Muscle of back (tissue), 11 donors: ENCODE results near the gene ELMOD3. TPM values are rescaled to one million over a fixed set of nuclear protein-coding genes. Genes with fewer than 3 reads are reported as not detected.
"Not testable (repeated sequence)": the region's sequence is repeated elsewhere in the genome, so short reads cannot be mapped to it uniquely, and the experiment has no call there.

Experiments used
- DNase-seq, 3 donors: peaks; one replicate each; pipeline versions ENCODE4 v3.0.0 to v3.0.0-alpha.2; 2013
- polyA plus RNA-seq, 10 donors: library from polyadenylated mRNA; unstranded; fragments of 120-200 nt; gene quantifications; one replicate each; pipeline ENCODE4 v1.2.1, GENCODE V29; 2013; ENCODE audit not compliant: insufficient read length in 10 of 10

ELMOD3 gene
- polyA plus RNA-seq, 10 donors, result 11.1 to 21.3 (median 13.8) TPM

DNA sequence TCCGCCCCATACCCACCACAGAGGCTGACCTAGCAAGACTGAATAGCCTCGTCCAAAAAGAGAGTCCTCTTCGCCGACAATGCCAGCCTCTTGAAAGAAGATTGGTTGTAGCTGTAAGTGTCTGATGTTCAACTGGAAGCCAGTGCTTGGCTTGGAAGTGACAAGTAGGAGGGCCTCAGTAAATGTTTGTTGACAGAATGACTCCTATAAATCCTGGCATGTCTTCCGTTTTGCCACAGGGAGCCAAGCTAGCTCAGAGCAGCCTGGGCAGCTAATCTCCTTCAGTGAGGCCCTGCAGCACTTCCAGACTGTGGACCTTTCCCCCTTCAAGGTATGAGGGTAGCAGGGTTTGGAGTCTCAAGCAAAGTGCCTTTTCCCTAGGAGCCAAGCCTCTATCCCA, 14.9 kb downstream of the ELMOD3 start:
- no peak for DNase-seq

DNA sequence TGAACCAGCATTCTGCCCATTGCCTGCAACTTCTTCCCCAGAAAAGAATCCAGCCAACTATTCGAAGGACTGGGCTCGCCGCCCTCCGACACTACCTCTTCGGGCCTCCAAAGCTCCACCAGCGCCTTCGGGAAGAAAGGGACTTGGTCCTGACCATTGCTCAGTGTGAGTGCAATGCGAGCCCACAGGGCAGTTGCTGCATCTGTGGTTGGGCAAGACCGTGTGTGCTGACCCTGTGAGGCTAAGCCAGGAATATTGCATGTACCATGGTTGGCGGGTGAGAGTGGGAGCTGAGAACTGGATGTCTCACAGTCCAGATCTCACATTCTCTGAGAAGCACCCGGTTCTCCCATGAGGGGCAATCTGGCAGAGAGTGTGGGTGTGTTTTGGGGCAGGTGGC, 16.5 kb downstream of the ELMOD3 start:
- DNase-seq, result no peak

DNA sequence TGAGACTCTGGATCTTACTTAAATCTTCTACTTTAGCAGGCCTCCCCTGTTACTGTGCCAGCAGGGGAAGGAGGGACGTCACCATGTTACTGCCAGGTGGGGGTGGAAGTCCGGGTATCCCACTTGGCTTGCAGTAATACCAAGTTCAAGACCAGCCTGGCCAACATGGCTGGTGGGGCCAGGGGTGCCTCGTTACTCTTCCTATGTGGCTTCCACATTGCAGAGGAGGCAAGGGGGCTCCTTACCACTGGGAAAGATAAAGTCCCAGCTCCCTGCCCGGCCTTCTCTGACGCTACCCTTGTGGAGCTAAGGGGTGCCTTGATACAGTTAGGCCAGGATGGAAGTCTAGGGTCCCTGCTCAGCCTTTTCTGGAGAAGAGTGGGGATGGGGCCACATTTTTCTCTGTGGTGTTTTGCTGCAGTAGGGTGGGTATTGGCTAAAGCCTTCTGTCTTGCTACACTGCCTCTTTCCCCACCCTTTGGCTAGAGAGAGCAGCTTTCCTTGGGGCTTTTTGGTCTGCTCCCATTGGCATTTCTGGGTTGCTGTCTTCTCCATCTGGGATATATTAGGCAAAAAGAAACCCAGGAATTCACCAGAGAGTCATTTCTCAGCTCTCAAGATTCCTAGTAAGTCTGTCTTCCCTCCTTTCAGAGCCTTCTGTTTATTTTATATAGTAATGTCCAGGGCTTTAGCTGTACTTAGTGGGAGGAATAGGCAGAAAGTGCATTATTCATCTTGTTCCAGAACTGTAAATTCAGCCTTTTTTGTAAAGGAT, 21.9 kb downstream of the ELMOD3 start:
- DNase-seq, result no peak

DNA sequence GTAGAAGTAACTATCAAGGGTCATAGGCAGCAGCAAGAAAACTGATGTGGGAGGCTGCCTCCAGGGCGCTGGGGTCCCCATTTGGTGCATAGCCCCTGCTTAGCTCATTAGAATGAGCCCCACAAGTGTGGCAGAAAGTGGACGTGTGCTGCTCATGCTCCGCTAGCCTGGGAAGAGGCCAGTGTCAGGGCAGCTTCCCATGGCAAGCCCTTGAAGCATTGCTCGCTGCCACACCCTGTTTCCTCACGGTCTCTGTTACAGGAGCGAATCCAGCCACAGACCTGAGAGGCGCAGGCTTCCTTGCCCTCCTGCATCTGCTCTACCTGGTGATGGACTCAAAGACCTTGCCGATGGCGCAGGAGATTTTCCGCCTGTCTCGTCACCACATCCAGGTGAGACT, 22.5 kb downstream of the ELMOD3 start:
- DNase-seq, result no peak

DNA sequence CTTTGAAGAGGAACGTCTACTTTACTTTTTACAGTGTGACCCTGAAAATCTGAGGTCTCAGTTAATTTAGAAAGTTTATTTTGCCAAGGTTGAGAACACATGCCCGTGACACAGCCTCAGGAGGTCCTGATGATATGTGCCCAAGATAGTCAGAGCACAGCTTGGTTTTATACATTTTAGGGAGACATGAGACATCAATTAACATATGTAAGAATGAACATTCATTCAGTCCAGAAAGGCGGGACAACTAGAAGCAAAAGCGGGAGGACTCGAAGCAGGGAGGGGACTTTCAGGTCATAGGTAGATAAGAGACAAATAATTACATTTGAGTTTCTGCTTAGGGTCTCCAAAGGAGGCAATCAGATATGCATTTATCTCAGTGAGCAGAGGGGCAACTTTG, 23.7 kb downstream of the ELMOD3 start:
- DNase-seq, result no peak

DNA sequence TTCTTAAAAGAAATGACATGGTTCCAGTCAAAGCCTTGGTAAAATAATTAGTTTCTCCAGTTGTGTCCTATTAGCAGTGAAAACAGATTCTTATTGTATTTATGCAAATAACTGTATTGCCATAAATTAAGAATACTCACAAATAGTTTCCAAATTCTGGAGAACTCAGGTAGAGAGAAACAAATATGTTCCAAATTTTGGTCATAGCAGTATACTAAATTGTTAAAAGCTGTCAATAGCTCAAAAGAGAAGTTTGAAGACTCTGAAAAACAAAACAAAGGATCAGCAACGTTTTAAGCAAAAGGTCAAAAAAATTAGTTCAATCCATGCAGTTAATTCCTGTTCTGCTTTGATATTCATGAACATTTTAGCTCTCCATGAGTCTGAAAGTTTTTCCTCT, 25.5 kb downstream of the ELMOD3 start:
- no peak for DNase-seq

DNA sequence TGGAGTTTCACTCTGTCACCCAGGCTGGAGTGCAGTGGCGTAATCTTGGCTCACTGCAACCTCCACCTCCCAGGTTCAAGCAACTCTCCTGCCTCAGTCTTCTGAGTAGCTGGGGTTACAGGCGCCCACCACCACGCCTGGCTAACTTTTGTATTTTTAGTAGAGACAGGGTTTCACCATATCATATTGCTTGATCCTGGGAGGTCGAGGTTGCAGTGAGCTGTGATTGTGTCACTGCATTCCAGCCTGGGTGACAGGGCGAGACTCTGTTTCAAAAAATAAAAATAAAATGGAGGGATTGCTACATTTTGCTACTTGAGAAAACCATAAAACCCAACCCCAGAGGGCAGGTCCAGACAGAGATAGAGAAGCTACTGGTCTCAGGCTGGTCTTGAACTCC, 28.6 kb downstream of the ELMOD3 start:
- not testable (repeated sequence) for DNase-seq

DNA sequence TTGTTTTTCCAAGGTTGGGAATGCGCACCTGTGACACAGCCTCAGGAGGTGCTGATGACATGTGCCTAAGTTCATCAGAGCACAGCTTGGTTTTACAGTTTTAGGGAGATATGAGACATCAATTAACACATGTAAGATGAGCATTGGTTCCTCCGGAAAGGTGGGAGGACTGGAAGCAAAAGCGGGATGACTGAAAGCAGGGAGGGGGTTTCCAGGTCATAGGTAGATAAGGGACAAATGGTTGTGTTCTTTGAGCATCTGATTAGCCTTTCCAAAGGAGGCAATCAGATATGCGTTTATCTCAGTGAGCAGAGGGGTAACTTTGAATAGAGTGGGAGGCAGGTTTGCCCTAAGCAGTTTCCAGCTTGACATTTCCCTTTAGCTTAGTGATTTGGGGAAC, 29.3 kb downstream of the ELMOD3 start:
- DNase-seq, result no peak

DNA sequence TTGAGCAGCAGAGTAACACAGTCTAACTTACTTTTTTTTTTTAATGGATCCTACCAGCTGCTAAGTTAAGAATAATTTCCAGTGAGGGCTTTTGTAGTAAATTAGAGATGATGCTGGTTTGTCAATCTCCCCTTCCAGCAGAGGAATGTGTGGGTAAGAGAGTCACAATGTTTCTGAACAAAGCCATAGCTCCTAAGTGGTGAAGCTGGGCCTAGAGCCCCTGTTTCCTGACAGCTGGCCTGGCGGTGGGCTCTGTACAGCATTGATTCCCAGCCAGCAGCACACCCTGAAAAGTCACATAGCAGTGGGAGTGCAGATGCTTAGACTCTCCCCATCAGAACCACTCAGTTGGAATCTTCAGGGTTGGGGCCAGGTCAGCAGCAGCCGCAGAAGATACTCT, 31.2 kb downstream of the ELMOD3 start:
- DNase-seq, result no peak

DNA sequence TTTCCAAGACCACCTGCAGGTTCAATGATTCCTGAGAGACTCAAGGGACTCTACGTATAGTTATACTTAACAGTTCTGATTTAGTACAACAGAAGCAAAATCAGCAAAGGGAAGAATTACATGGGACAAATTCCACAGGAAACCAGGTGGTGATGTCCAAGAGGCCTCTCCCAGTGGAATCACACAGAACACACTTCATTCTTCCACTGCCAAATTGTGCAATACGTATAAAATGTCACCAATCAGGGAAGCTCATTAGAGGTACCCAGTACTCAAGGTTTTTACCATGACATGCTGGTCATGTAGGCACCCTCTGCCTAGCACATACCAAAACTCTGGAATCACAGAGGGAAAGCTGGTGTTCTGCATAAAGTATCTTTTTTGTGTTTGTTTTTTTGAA, 33.2 kb downstream of the ELMOD3 start:
- DNase-seq, result no peak

DNA sequence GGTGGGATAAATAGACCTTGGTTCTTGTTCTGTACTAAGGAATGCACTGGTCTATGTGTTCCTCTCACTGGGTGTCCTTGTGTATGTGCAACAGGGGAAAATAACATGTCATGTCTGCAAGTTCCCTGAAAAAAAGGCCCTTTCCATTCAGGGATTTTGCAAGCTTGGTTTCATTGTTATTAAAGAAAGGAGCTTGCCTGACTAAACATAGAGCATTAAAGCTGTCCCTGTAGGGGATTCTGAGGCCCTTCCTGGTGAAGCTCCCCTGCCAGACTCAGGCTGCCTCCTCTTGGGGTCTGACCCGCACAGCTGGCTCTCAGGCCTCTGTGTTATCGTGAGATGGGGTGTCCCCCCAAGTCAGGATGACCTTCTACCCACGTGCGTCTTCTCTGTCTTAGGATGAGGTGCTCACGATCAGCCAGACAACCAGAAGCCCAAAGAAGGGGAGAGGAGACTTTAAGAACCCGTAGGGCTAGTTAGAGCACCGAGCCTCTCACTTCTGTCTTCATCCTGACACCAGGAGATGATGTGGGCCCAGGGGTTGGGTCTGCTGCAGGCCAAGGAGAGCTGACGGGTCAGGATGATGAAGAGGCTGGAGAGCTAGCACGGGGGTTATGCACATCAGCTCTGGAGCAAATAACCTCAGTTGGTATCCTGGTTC, 34.4 kb downstream of the ELMOD3 start:
- DNase-seq, result no peak

DNA sequence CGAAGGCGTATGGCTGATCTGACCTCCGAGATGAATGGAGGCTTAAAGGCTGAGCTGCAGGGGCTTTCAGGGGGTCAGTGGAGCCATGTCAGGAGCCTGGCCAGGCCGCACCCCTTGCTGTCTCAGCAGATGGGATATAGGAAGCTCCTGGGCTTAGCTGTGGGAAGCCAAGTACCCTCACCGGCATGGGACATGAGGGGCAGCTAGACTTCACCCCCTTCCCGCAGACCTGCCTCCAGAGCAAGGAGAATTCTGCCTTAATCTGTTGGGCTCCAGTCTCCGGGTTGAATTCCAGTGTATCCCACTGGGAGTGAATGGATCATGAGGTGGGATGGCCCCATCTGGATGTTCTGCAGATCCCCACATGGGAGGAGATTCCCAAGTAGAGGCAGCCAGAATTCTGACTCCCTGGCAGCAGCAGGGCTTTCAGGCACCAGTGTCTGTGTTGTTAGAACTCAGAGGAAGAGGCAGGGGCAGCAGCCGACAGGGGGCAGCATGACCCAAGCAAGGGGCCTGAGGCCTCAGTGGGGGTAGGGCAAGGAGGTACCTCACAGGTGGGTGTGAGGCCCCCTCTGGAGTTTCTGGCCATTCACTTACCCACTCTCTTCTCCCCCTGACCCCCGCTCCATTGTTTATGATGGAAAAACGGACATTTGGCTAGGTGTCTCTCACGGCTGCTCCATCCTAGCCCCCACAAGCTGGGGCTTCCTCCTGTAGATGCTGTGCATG, 36.5 kb downstream of the ELMOD3 start:
- DNase-seq, result peak in 2 of 3 donors; percentile 15 to 45

DNA sequence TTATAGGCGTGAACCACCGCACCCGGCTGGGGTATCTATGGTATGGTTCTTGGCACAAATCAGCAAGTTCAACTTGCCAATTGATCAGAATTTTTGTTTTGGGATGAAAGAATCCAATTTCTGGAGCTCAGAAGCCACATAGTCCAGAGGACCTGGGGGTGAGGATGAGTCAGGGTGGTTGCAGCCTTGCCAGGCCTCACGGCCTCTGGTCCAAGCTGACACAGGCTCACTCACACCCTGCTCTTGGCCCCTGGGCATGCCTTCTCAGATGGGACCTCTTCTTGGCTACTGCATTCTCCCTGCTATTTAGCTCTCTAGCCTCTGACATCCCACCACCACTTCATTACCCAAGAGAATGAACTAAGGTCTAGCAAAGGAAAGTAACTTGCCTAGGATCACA, 39.3 kb downstream of the ELMOD3 start:
- no peak for DNase-seq

DNA sequence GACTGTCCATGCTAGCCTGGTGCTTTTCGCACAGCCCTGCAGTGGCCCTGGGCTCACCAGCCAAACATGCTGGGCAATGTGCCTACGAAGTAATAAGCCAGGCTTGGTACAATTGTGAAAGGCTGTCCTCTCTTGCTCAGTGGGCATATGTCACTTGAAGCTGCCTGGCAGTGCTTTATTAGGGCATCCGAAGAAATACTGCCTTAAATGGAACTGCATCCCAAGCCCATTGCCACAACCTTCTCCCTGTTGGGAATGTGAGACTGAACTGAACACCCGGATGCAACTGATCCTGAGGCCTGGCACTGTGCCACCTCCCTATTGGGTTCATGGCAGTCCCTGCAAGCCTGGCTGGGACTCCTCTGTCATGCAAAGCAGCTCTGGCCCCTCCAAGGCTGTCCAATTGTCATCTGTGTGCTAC, 39.7 kb downstream of the ELMOD3 start:
- DNase-seq, result no peak

DNA sequence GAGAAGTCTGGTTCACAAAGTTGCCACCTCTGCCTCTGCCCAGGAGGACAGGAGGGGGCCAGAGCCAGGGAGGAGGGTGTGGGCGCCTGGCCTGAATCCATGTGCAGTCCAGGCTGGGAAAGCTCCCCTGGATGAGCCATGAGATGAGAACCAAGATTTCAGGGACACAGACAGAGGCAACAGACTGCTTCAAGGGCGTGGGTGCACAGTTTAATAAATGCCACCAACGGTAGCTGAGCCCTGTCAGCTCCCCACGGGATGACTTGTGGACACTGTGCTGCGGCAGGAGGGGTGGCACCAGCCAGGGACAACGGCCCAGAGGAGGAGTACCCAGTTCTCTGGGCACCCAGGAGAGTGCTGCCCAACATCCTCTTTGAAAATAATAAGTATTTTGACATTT, 40.4 kb downstream of the ELMOD3 start:
- DNase-seq, result no peak

DNA sequence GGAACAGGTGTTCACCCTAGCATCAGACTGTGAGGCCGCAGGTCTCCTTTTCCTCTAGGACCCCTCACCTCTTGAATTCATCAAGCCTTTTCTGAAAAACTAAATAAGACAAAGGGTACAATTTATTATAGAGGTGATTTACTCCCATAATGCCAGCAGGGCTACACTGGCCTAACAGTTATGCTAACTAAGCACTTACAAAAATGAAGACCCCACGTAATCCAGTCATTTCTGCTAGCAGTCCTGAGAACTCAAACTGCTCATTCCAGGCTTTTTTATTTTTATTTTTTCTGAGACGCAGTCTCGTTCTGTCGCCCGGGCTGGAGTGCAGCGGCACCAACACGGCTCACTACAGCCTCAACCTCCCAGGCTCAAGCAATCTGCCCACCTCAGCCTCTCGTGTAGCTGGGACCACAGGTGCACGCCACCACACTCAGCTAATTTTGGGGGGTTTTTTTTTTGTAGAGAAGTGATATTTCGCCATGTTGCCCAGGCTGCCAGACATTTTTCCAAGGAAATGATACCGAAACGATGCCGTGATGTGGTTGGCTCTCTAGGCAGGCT, 41.4 kb downstream of the ELMOD3 start:
- DNase-seq, result no peak

DNA sequence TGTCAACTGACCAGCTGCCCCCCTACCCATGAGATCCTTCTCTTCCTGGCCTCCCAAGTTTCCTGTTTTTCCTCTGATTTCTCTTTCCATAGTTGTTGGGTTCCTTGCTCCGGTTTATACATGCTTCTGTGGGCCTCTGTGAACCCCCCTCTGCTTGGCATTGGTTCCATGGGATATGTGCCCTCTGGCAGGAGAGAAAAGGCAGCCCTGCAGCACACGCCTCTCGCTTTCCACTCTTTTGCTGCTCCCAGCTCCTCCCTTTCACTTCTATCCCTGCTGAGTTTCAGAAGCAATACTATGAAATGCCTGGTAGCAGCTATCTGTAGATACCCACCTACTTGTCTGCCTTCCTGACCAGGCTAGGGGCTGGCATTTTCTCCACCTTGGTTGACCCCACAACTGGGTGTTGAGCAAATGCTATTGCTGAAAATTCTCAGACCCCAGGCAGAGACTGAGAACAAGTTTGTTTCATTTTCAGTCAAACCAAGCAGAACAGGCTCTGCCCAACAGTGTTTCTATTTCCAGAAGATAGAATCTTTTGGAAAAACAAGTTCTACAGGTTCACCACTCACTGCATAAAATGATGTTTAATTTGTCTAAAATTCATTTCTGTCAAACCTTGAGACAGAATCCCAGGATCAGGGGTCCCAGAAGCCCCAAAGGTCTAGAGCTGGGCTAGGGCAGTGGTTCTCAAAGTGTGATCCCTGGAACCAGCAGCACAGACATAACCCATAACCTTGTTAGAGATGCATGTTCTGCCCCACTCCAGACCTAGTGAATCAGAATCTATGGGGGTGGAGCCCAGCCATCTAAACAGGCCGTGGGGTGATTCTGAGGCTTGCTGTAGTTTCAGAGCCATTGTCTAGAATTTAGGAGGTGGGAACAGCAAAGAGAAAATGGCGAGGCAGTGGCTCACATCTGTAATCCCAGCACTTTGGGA, 42.2 kb downstream of the ELMOD3 start:
- DNase-seq, result no peak

DNA sequence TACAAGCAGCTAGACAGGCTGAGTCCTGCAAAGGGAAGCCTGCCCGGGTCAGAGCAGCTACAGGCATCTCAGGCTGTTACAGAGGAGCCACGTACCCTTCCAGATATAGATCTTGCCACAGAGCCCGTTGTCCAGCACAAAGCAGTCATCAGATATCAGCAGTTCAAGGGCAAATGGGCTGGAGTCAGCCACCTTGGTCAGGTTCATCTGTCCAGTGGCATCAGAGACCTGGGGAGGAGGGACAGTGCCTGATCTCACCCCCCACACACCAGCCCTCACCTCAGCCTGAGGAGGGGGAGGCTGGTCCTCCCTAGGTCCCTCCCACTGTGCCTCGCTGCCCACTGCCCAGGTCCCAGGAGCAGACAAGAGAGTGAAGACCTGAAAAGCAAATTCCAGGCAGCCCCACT, 43.4 kb downstream of the ELMOD3 start:
- DNase-seq, result no peak

DNA sequence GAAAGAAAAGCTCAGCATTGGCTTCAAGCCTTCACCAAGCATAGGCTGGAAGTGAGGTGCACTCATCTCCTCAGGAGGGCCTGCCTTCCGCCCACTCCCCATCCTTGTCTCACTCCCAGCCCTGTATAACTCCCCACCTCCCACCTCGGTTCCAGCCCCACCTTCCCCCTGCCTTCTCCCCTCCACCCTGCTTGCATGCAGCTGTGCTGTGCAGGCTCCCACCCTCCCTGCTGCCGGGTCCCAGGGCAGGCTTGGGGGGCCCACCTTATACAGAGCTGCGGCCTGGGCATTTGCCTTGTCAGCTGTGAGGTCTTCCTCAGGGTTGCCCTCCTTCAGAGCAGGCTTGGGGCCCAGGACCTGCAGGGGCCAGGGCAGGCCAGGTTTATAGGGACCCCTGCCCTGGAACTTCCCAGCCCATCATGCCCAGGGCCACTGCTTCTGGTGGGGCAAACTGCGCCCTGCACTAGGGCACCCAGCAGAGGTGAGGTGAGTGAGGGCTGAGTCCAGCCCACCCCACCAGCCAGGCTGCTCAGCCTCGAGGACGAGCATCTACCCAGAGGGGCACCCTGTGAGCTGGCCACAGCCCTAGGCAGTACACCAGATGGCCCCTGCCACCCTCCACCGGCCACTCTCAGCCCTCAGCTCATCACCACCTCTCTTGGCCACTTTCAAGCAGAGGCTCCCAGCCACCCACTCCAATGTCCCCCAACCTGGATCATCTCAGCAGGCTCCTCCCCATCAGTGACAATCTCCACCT, 44.0 kb downstream of the ELMOD3 start:
- DNase-seq, result no peak

DNA sequence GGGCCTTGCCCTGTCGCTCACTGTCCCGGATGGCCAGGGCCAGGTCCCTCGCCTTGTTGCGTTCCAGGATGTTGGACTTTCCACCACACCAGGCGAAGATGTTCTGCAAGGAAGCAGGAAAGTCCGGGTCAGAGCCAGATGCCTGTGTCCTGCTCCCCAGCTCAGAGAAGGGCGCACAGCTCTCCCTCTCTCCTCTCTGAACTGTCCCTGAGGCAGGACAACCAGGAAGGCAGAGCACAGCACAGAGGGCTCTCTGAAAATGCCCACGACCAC, 44.5 kb downstream of the ELMOD3 start:
- no peak for DNase-seq

DNA sequence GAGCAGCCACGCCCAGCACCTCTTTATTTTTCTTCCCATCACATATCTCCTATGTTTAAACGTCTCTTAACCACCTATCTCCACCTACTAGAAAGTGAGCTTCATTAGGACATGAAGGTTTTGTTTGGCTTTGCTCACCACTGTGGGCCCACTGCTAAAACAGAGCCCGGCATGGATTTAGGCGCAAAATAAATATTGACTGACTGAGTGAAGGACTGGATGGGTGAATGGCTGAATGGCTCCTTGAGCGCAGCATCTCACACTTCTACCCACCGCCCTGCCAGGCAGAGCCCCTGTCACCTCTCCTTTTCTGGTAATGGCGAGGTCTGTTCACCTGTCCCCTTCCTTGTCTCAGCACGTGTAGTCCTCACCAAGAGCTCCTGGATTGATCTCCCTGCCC, 45.5 kb downstream of the ELMOD3 start:
- DNase-seq, result no peak
